T-helper 1 cell treated with Interleukin-12 subunit alpha and Interleukin-12 subunit beta and Interleukin-4 antibody, amounts not matched to agents 30 μg/mL and 1 μg/mL, for 36 hours (primary cell): ENCODE data around the gene MPL.

Experiments
- H3K27ac Mint-ChIP-seq: one replicate; pipeline ENCODE4 v1.8.0; 2021; ENCODE audit warnings: mild to moderate bottlenecking, mixed read lengths
- H3K27me3 Mint-ChIP-seq: one replicate; pipeline ENCODE4 v1.8.0; 2021; ENCODE audit warnings: low read depth, mixed read lengths
- H3K36me3 Mint-ChIP-seq: one replicate; pipeline ENCODE4 v1.8.0; 2021; ENCODE audit warnings: low read depth, mixed read lengths
- H3K4me1 Mint-ChIP-seq: one replicate; pipeline ENCODE4 v1.8.0; 2021; ENCODE audit warnings: low read depth, mixed read lengths
- H3K4me3 Mint-ChIP-seq: one replicate; pipeline ENCODE4 v1.8.0; 2021; ENCODE audit warnings: mild to moderate bottlenecking, moderate library complexity, mixed read lengths
- H3K9me3 Mint-ChIP-seq: one replicate; pipeline ENCODE4 v1.8.0; 2021; ENCODE audit warnings: mixed read lengths

The MPL gene

GRCh38 chr1:43302721-43303470, 34.7 kb upstream of the MPL start:
- no peaks in the 10 kb centered on the region for H3K9me3 Mint-ChIP-seq
- no peak overlapping the region for H3K27ac Mint-ChIP-seq
- H3K4me3 Mint-ChIP-seq, result no peak overlapping the region
- peaks cover 2% of the 10 kb centered on the region for H3K4me1 Mint-ChIP-seq
- no peaks in the 10 kb centered on the region for H3K36me3 Mint-ChIP-seq
- no peaks in the 10 kb centered on the region for H3K27me3 Mint-ChIP-seq

GRCh38 chr1:43303471-43304313, 33.9 kb upstream of the MPL start:
- Mint-ChIP-seq H3K27me3 (no peaks in the 10 kb centered on the region), H3K4me1 (peaks cover 2% of the 10 kb centered on the region), H3K9me3 (no peaks in the 10 kb centered on the region), H3K36me3 (no peaks in the 10 kb centered on the region), H3K4me3 (no peak overlapping the region), H3K27ac (no peak overlapping the region)

- Mint-ChIP-seq H3K9me3 (no peaks in the 10 kb centered on the region), H3K36me3 (no peaks in the 10 kb centered on the region), H3K4me1 (peaks cover 2% of the 10 kb centered on the region), H3K27me3 (no peaks in the 10 kb centered on the region), H3K27ac (no peak overlapping the region), H3K4me3 (no peak overlapping the region)
Observed at GRCh38 chr1:43304314-43304681, 33.3 kb upstream of the MPL start.

GRCh38 chr1:43304771-43305300, 32.8 kb upstream of the MPL start:
- H3K27ac Mint-ChIP-seq, result no peak overlapping the region
- no peaks in the 10 kb centered on the region for H3K36me3 Mint-ChIP-seq
- peaks cover 2% of the 10 kb centered on the region for H3K4me1 Mint-ChIP-seq
- H3K27me3 Mint-ChIP-seq, result no peaks in the 10 kb centered on the region
- no peaks in the 10 kb centered on the region for H3K9me3 Mint-ChIP-seq
- no peak overlapping the region for H3K4me3 Mint-ChIP-seq

GRCh38 chr1:43305461-43305860, 32.2 kb upstream of the MPL start:
- Mint-ChIP-seq H3K4me3 (no peak overlapping the region), H3K9me3 (no peaks in the 10 kb centered on the region), H3K4me1 (peaks cover 2% of the 10 kb centered on the region), H3K27me3 (no peaks in the 10 kb centered on the region), H3K27ac (no peak overlapping the region), H3K36me3 (no peaks in the 10 kb centered on the region)

- Mint-ChIP-seq H3K27ac (no peak overlapping the region), H3K9me3 (no peaks in the 10 kb centered on the region), H3K36me3 (no peaks in the 10 kb centered on the region), H3K4me1 (peaks cover 2% of the 10 kb centered on the region), H3K4me3 (no peak overlapping the region), H3K27me3 (peaks cover 4% of the 10 kb centered on the region)
Observed at GRCh38 chr1:43305926-43306687, 31.5 kb upstream of the MPL start.

- Mint-ChIP-seq H3K27ac (no peak overlapping the region), H3K4me3 (no peak overlapping the region), H3K36me3 (no peaks in the 10 kb centered on the region), H3K9me3 (no peaks in the 10 kb centered on the region), H3K4me1 (peaks cover 2% of the 10 kb centered on the region), H3K27me3 (peaks cover 4% of the 10 kb centered on the region)
Observed at GRCh38 chr1:43306688-43307457, 30.7 kb upstream of the MPL start.

- Mint-ChIP-seq H3K36me3 (no peaks in the 10 kb centered on the region), H3K27ac (no peak overlapping the region), H3K4me3 (no peak overlapping the region), H3K27me3 (peaks cover 4% of the 10 kb centered on the region), H3K9me3 (no peaks in the 10 kb centered on the region), H3K4me1 (peaks cover 2% of the 10 kb centered on the region)
Observed at GRCh38 chr1:43307458-43308158, 30.0 kb upstream of the MPL start.

- Mint-ChIP-seq H3K27ac (no peak overlapping the region), H3K9me3 (no peaks in the 10 kb centered on the region), H3K27me3 (peaks cover 4% of the 10 kb centered on the region), H3K4me3 (no peak overlapping the region), H3K4me1 (peaks cover 2% of the 10 kb centered on the region), H3K36me3 (no peaks in the 10 kb centered on the region)
Observed at GRCh38 chr1:43308635-43309404, 28.8 kb upstream of the MPL start.

- Mint-ChIP-seq H3K9me3 (no peaks in the 10 kb centered on the region), H3K4me3 (no peak overlapping the region), H3K27me3 (peaks cover 4% of the 10 kb centered on the region), H3K4me1 (no peaks in the 10 kb centered on the region), H3K36me3 (no peaks in the 10 kb centered on the region), H3K27ac (no peak overlapping the region)
Observed at GRCh38 chr1:43309405-43310025, 28.1 kb upstream of the MPL start.

- Mint-ChIP-seq H3K27ac (no peak overlapping the region), H3K27me3 (peaks cover 4% of the 10 kb centered on the region), H3K36me3 (no peaks in the 10 kb centered on the region), H3K9me3 (no peaks in the 10 kb centered on the region), H3K4me3 (no peak overlapping the region), H3K4me1 (no peaks in the 10 kb centered on the region)
Observed at GRCh38 chr1:43311521-43311920, 26.1 kb upstream of the MPL start.

- Mint-ChIP-seq H3K9me3 (no peaks in the 10 kb centered on the region), H3K27ac (no peak overlapping the region), H3K36me3 (no peaks in the 10 kb centered on the region), H3K27me3 (peaks cover 4% of the 10 kb centered on the region), H3K4me3 (no peak overlapping the region), H3K4me1 (no peaks in the 10 kb centered on the region)
Observed at GRCh38 chr1:43312212-43312623, 25.4 kb upstream of the MPL start.
